ENCODE results near the gene CLDN16. TPM values are rescaled to one million over a fixed set of nuclear protein-coding genes. Genes with fewer than 3 reads are reported as not detected.

CLDN16 gene
- total RNA-seq, 2 experiments from 2014 or later = not detected

- Mint-ChIP-seq H3K36me3 (ENCODE audit: low read depth) (no peaks in the 10 kb centered on the region), H3K4me3 (no peak overlapping the region), H3K4me1 (ENCODE audit: low read depth) (peaks cover 12% of the 10 kb centered on the region), H3K9me3 (no peaks in the 10 kb centered on the region), H3K27ac (no peak overlapping the region), H3K27me3 (peaks cover 6% of the 10 kb centered on the region)
- Histone ChIP-seq H3K36me3 (ENCODE audit: insufficient read depth, low read length) (no peaks in the 10 kb centered on the region), H3K27me3 (ENCODE audit: control insufficient read depth in 1 of 2, insufficient read depth in 2 of 2, low read length in 2 of 2) (no peaks in the 10 kb centered on the region), H3K4me1 (ENCODE audit: insufficient read depth, low read length) (no peaks in the 10 kb centered on the region), H3K4me3 (ENCODE audit: low read length) (no peak overlapping the region), H3K9me3 (ENCODE audit: control insufficient read depth in 1 of 2, insufficient read depth in 1 of 2, low read length in 2 of 2) (no peaks in the 10 kb centered on the region), H3K27ac (ENCODE audit: low read depth in 1 of 2, low read length in 2 of 2) (no peak overlapping the region)
- CTCF ChIA-PET = no interaction called here
- DNase-seq (no peak), ATAC-seq (ENCODE audit: poor library complexity) (no peak)
- POLR2A ChIA-PET = no interaction called here
- TF ChIP-seq CTCF (IDR thresholded peaks at IDR 0.05) = no peak
- intact Hi-C loops (cut with DNase I, micrococcal nuclease) = no loop called here
Measured at GRCh38 chr3:190443257-190443656, 55.3 kb downstream of the CLDN16 start.

GRCh38 chr3:190444006-190444405 is 56.0 kb downstream of the CLDN16 start:
- ChIA-PET CTCF (no interaction called here), POLR2A (no interaction called here)
- no peak for TF ChIP-seq CTCF (IDR thresholded peaks at IDR 0.05)
- intact Hi-C loops (cut with DNase I, micrococcal nuclease) = no loop called here
- Mint-ChIP-seq H3K27me3 (peaks cover 6% of the 10 kb centered on the region), H3K36me3 (ENCODE audit: low read depth) (no peaks in the 10 kb centered on the region), H3K4me1 (ENCODE audit: low read depth) (peaks cover 12% of the 10 kb centered on the region), H3K27ac (no peak overlapping the region), H3K9me3 (no peaks in the 10 kb centered on the region), H3K4me3 (no peak overlapping the region)
- DNase-seq (no peak), ATAC-seq (ENCODE audit: poor library complexity) (no peak)
- no peak overlapping the region for H3K4me3 ChIP-seq (ENCODE audit: low read length)
- no peaks in the 10 kb centered on the region for H3K36me3 ChIP-seq (ENCODE audit: insufficient read depth, low read length)
- no peaks in the 10 kb centered on the region for H3K9me3 ChIP-seq (ENCODE audit: control insufficient read depth in 1 of 2, insufficient read depth in 1 of 2, low read length in 2 of 2)
- H3K27me3 ChIP-seq (ENCODE audit: control insufficient read depth in 1 of 2, insufficient read depth in 2 of 2, low read length in 2 of 2) = no peaks in the 10 kb centered on the region
- no peaks in the 10 kb centered on the region for H3K4me1 ChIP-seq (ENCODE audit: insufficient read depth, low read length)
- H3K27ac ChIP-seq (ENCODE audit: low read depth in 1 of 2, low read length in 2 of 2) = no peak overlapping the region

- no peak for TF ChIP-seq CTCF (IDR thresholded peaks at IDR 0.05)
- no peak for DNase-seq
- Mint-ChIP-seq H3K27me3 (peaks cover under 1% of the 10 kb centered on the region), H3K4me3 (no peak overlapping the region), H3K9me3 (no peaks in the 10 kb centered on the region), H3K36me3 (ENCODE audit: low read depth) (no peaks in the 10 kb centered on the region), H3K27ac (no peak overlapping the region), H3K4me1 (ENCODE audit: low read depth) (peaks cover 12% of the 10 kb centered on the region)
- Histone ChIP-seq H3K27ac (ENCODE audit: low read depth in 1 of 2, low read length in 2 of 2) (no peak overlapping the region), H3K4me3 (ENCODE audit: low read length) (no peak overlapping the region), H3K27me3 (ENCODE audit: control insufficient read depth in 1 of 2, insufficient read depth in 2 of 2, low read length in 2 of 2) (no peaks in the 10 kb centered on the region), H3K9me3 (ENCODE audit: control insufficient read depth in 1 of 2, insufficient read depth in 1 of 2, low read length in 2 of 2) (no peaks in the 10 kb centered on the region), H3K4me1 (ENCODE audit: insufficient read depth, low read length) (no peaks in the 10 kb centered on the region), H3K36me3 (ENCODE audit: insufficient read depth, low read length) (no peaks in the 10 kb centered on the region)
- ChIA-PET POLR2A (no interaction called here), CTCF (interaction anchor here (0.6 kb wide), 1 partner anchor 174 kb away, joined by 8 read pairs; no protein-coding TSS in a partner anchor)
- no peak for ATAC-seq (ENCODE audit: poor library complexity)
- intact Hi-C loops (cut with DNase I, micrococcal nuclease) = no loop called here
Measured at GRCh38 chr3:190444576-190445145, 56.7 kb downstream of the CLDN16 start.
